HG03342 (cell line): Measurements from ENCODE around the gene ERP29.
"Not testable (repeated sequence)": the region's sequence is repeated elsewhere in the genome, so short reads cannot be mapped to it uniquely, and the experiment has no call there.

Experiments used
- ATAC-seq: cut with Tn5 transposase; IDR thresholded peaks from one replicate; pipeline ENCODE4 v1.9.1; 2021; ENCODE audit warnings: mild to moderate bottlenecking, moderate library complexity; ENCODE audit not compliant: unreplicated experiment

The ERP29 gene

GRCh38 chr12:112001576-112001975 is 11.7 kb upstream of the ERP29 start:
- ATAC-seq = no peak

- ATAC-seq = no peak
Observed at GRCh38 chr12:112004041-112004440, 9.2 kb upstream of the ERP29 start.

DNA sequence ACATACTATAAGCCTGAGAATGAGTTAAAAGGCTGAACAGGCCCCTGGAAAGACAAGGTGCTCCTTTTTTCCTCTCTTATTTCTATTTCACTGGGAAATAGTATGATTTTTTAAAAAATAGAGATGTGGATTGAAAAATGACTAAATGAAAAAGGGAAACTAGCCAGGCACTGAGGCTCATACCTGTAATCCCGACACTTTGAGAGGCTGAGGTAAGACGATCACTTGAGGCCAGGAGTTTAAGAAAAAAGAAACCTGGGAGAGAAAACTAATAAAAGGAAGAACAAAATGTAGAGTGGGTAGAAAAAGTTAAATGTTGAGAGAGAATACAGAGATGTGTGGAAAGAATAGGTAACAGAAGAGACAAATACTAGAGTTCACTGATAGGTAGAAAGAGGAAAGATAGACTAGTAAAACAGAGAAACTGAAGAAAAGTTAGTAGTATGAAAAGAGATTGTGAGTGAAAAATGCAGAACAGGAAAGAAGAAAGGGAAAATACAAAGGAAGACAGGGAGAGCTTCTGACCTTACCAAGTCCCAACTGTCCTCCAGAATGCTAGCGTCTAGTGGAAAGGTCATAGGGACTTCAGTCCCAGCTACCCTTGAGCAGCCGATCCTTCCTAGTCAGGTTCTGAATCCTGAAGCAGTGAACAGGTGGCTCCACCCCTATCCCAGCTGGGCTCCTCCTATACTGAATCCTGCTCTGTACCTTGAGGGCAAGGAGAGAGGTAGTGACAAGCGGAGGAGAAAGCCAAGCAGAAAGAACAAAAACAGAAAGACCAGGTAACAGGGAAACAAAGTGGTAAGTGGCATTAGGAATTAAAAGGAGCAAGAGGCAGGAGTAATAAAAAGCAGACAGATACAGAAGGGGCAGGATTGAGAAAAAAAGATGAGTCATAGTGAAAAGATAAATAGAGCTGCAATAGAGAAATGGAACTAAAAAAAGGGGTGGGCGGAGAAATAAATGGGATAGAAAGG is 7.5 kb upstream of the ERP29 start:
- no peak for ATAC-seq

DNA sequence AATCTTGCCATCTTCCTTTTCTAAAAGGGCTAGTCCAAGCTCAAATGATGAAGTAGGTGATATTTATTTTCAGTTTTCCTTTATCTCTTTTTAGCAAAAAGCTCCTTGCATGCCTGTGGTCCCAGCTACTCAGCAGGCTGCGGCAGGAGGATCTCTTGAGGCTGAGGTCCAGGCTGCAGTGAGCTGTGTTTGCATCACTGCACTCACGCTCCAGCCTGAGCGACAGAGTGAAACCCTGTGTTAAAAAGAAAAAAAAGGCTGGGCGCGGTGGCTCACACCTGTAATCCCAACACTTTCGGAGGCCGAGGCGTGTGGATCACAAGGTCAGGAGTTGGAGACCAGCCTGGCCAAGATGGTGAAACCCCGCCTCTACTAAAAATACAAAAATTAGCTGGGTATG is 5.3 kb upstream of the ERP29 start:
- ATAC-seq = no peak

- no peak for ATAC-seq
Observed at GRCh38 chr12:112008918-112009317, 4.3 kb upstream of the ERP29 start.

DNA sequence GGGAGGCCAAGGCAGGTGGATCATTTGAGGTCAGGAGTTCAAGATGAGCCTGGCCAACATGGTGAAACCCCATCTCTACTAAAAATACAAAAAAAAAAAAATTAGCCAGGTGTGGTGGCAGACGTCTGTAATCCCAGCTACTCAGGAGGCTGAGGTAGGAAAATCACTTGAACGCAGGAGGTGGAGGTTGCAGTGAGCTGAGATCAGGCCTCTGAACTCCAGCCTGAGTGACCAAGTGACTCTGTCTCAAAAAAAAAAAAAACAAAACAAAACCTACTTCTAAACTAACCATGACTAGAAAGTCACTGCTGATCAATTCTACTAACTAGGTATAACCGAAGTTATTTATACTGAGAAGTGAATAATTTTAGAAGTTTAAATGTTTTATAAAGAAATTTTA is 3.6 kb upstream of the ERP29 start:
- ATAC-seq = not testable (repeated sequence)

- ATAC-seq = no peak
Observed at GRCh38 chr12:112010415-112011344, 2.5 kb upstream of the ERP29 start.

- ATAC-seq = no peak
Observed at GRCh38 chr12:112011685-112012084, 1.5 kb upstream of the ERP29 start.

GRCh38 chr12:112013601-112014402 is 576 bp downstream of the ERP29 start:
- ATAC-seq = peak; percentile 26

DNA sequence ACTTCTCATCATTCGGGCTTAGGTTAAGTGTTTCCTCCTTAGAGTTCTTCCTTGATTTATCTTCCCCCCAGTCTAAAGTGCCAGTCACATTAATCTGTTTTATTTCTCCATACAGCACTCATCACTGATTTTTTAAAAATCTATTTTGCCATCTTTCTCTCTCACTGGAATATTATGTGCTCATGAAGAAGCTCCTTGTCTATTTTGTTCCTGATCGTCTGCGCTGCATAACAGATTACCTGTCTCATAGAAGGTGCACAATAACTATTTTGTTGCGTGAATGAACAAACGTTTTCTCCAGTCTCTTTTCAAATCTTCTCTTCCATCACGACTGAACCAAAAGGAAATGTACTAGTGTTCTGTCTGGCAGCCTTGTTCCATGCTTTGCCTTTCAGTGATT is 2.7 kb downstream of the ERP29 start:
- ATAC-seq = no peak

- ATAC-seq = no peak
Observed at GRCh38 chr12:112017041-112017440, 3.8 kb downstream of the ERP29 start.

GRCh38 chr12:112018571-112019237 is 5.5 kb downstream of the ERP29 start:
- no peak for ATAC-seq

GRCh38 chr12:112020947-112021457 is 7.8 kb downstream of the ERP29 start:
- ATAC-seq = no peak

DNA sequence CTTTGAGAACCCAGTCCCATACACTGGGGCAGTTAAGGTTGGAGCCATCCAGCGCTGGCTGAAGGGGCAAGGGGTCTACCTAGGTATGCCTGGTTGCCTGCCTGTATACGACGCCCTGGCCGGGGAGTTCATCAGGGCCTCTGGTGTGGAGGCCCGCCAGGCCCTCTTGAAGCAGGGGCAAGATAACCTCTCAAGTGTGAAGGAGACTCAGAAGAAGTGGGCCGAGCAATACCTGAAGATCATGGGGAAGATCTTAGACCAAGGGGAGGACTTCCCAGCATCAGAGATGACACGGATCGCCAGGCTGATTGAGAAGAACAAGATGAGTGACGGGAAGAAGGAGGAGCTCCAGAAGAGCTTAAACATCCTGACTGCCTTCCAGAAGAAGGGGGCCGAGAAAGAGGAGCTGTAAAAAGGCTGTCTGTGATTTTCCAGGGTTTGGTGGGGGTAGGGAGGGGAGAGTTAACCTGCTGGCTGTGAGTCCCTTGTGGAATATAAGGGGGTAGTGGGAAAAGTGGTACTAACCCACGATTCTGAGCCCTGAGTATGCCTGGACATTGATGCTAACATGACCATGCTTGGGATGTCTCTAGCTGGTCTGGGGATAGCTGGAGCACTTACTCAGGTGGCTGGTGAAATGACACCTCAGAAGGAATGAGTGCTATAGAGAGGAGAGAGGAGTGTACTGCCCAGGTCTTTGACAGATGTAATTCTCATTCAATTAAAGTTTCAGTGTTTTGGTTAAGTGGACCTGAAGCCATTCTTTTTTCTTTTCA is 9.2 kb downstream of the ERP29 start:
- no peak for ATAC-seq

GRCh38 chr12:112023759-112024396 is 10.7 kb downstream of the ERP29 start:
- no peak for ATAC-seq

DNA sequence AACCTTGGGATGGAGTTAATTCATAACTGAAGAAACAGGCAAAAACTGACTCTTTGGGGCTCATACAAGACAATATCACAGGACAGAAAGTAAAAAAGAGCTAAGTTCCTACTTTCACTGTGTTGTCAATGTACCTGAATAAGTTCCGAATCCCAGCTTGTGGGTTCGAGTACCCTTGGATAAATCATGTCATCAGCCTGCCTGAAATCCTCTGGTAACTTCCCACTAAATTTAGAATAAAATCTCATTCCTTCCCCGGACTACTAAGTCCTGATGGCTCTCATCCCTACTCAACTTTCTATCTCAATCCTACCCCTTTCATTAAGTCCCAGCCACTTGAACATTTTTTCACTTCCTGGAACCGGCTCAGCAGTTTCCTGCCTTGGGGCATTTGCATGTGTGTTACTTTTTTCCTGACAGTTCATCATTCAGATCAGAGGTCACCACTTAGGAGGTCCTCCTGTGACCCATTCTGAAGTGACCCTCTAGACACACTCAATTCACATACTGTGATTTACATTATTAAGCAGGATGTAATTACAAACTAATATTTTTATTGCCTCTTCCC is 12.7 kb downstream of the ERP29 start:
- ATAC-seq = no peak

GRCh38 chr12:112029301-112029700 is 16.1 kb downstream of the ERP29 start:
- ATAC-seq = no peak

- ATAC-seq = no peak
Observed at GRCh38 chr12:112031472-112031871, 18.2 kb downstream of the ERP29 start.
